Naive B cell (primary cell): ENCODE data around the gene CMIP. TPM values are rescaled to one million over a fixed set of nuclear protein-coding genes. Genes with fewer than 3 reads are reported as not detected.

ENCODE experiments used
- ATAC-seq, 2 donors: fragments of 150-1000 bp; cut with Tn5 transposase; 2 replicates each; pipeline ENCODE4 v1.10.0; 2021; ENCODE audit warnings: low read depth in 2 of 2, mild to moderate bottlenecking in 2 of 2, moderate library complexity in 2 of 2
- DNase-seq: peaks from one replicate; pipeline ENCODE4 v3.0.0; 2022
- H3K27ac Mint-ChIP-seq, 6 donors: one replicate each; pipeline ENCODE4 v1.8.0; 2020 to 2022; ENCODE audit warnings: mild to moderate bottlenecking in 6 of 6, mixed read lengths in 6 of 6, moderate library complexity in 5 of 6, inconsistent platforms in 2 of 6
- H3K27me3 Mint-ChIP-seq, 3 donors: one replicate each; pipeline ENCODE4 v1.8.0; 2021 to 2022; ENCODE audit warnings: mixed read lengths in 3 of 3, mild to moderate bottlenecking in 1 of 3
- H3K36me3 Mint-ChIP-seq, 2 donors: one replicate each; pipeline ENCODE4 v1.8.0; 2020 to 2022; ENCODE audit warnings: mixed read lengths in 2 of 2, inconsistent platforms in 1 of 2, mild to moderate bottlenecking in 1 of 2
- H3K4me1 Mint-ChIP-seq, 3 donors: one replicate each; pipeline ENCODE4 v1.8.0; 2020 to 2022; ENCODE audit warnings: mixed read lengths in 3 of 3, inconsistent platforms in 1 of 3, mild to moderate bottlenecking in 1 of 3, moderate library complexity in 1 of 3
- H3K4me3 Mint-ChIP-seq, 8 donors: one replicate each; pipeline ENCODE4 v1.8.0; 2020 to 2022; ENCODE audit warnings: mild to moderate bottlenecking in 8 of 8, mixed read lengths in 8 of 8, moderate library complexity in 8 of 8, inconsistent platforms in 2 of 8
- H3K9me3 Mint-ChIP-seq, 7 donors: one replicate each; pipeline ENCODE4 v1.8.0; 2020 to 2022; ENCODE audit warnings: mixed read lengths in 7 of 7, mild to moderate bottlenecking in 5 of 7, inconsistent platforms in 2 of 7, moderate library complexity in 1 of 7
- polyA plus RNA-seq, 6 donors: library from polyadenylated mRNA; unstranded; fragments of 300-500 nt; fragmentation: Illumina TruSeq; gene quantifications; one replicate each; pipeline ENCODE4 v1.2.3, GENCODE V29; 2021; ENCODE audit warnings: low read depth in 6 of 6

CMIP gene
- polyA plus RNA-seq, 6 donors from 2014 or later = 0.61 to 2.5 (median 1.3) TPM

DNA sequence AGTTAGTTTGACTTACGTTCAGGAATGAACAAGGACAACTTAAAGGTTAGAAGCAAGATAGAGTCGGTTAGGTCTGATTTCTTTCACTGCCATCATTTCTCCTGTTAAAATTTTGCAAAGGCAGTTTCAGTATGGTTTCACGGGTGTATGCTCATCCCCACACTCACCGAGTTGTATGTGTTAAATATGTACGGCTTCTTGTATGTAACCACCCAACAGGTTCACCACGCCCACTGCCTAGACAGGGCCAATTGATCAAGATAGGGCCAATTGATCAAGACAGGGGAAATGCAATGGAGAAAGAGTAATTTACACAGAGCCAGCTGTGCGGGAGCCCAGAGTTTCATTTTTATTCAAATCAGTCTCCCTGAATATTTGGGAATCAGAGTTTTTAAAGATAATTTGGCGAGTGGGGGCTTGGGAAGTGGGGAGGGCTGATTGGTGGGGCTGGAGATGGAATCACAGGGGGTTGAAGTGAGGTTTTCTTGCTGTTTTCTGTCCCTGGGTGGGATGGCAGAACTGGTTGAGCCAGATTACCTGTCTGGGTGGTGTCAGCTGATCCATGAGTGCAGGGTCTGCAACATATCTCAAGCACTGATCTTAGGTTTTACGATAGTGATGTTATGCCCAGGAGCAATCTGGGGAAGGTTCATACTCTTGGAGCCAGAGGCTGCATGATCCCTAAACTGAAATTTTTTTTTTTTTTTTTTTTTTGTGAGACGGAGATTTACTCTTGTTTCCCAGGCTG lies 272.0 kb downstream of the CMIP start:
- peak; percentile 31 to 49 for ATAC-seq
- H3K4me1 Mint-ChIP-seq = peaks cover 44 to 70% (median 52%) of the 10 kb centered on the region in 3 donors

DNA sequence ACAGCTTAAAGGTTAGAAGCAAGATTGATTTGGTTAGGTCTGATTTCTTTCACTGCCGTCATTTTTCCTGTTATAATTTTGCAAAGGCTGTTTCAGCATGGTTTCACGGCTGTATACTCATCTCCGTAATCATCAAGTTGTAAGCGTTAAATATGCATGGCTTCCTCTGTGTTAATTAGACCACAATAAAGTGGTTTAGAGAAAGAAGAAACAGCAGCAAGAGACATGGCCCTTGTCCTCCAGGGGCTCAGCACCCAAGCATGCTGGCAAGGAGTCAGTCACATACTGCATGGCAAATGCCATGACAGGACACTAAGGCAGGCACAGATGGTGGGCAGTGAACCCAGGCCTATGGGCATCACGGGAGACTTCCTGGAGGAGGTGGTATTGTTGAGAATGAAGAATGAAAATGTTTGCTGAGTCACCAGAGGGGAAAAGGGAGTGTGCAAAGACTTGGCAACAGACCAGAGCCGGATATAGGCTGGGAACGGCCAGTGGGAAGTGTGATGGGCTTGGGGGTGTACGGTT lies 273.1 kb downstream of the CMIP start:
- ATAC-seq (no peak), DNase-seq (no peak)
- H3K27me3 Mint-ChIP-seq = no peaks in the 10 kb centered on the region
- H3K27ac Mint-ChIP-seq = peak overlapping the region in 3 of 6 donors; percentile 19 to 96 (median 60)
- H3K4me1 Mint-ChIP-seq = peaks cover 44 to 70% (median 52%) of the 10 kb centered on the region in 3 donors
- peak overlapping the region in 4 of 8 donors; percentile 8 to 67 (median 30) for H3K4me3 Mint-ChIP-seq
- H3K36me3 Mint-ChIP-seq = peaks cover 0 to 10% of the 10 kb centered on the region in 2 donors
- peaks cover 8 to 22% (median 11%) of the 10 kb centered on the region in 7 donors for H3K9me3 Mint-ChIP-seq

More for the DNA sequence above, 272.0 kb downstream of the CMIP start:
- Mint-ChIP-seq H3K4me3 (peak overlapping the region in 7 of 8 donors; percentile 73 to 92 (median 81)), H3K36me3 (peaks cover 0 to 10% of the 10 kb centered on the region in 2 donors), H3K27me3 (no peaks in the 10 kb centered on the region), H3K27ac (peak overlapping the region; percentile 77 to 98 (median 93)), H3K9me3 (peaks cover 7 to 20% (median 10%) of the 10 kb centered on the region in 7 donors)
- peak; percentile 30 for DNase-seq

DNA sequence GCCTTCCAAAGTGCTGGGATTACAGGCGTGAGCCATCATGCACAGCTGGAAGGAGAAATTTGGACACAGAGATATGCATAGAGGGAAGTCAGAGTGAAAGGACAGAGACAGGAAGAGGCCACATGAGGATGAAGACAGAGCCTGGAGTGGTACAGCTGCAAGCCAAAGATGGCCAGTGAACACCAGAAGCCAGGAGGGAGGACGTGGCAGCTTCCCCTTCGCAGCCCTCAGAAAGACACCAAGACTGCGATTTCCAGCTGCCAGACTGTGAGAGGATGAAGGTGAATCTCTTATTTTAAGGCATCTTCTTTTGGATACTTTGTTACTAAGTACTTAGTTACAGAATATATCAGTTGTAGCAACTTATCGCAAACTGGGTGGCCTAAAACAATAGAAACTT lies 274.0 kb downstream of the CMIP start:
- peaks cover 44 to 69% (median 49%) of the 10 kb centered on the region in 3 donors for H3K4me1 Mint-ChIP-seq
- ATAC-seq = no peak
- H3K27ac Mint-ChIP-seq = peak overlapping the region in 3 of 6 donors; percentile 42 to 88 (median 49)
- DNase-seq = no peak
- H3K27me3 Mint-ChIP-seq = no peaks in the 10 kb centered on the region
- peak overlapping the region in 4 of 8 donors; percentile 4 to 79 (median 24) for H3K4me3 Mint-ChIP-seq
- H3K9me3 Mint-ChIP-seq = peaks cover 9 to 27% (median 14%) of the 10 kb centered on the region in 7 donors
- H3K36me3 Mint-ChIP-seq = peaks cover 0 to 10% of the 10 kb centered on the region in 2 donors

DNA sequence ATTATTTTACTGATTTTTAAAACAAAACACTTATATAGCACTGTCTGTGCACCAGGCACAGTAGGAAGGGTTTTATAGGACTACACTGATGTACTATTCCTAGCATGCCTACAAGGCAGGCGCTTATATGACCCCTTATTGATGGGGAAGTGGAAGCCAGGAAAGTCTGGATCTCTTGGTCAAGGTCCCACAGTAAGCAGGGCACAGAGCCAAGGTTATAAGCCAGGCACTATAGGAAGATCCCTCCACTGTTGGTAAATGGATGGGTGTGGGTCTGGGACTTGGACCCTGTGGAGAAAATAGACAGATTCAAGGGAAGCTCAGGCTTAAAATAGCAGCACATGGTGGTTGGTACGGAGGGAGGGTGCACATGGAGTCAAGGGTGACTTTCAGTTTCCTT lies 275.4 kb downstream of the CMIP start:
- DNase-seq (no peak), ATAC-seq (no peak)
- Mint-ChIP-seq H3K4me1 (peaks cover 35 to 57% (median 38%) of the 10 kb centered on the region in 3 donors), H3K4me3 (peak overlapping the region in 1 of 8 donors; percentile 59), H3K36me3 (peaks cover 0 to 10% of the 10 kb centered on the region in 2 donors), H3K27ac (no peak overlapping the region), H3K9me3 (peaks cover 9 to 27% (median 14%) of the 10 kb centered on the region in 7 donors), H3K27me3 (no peaks in the 10 kb centered on the region)

DNA sequence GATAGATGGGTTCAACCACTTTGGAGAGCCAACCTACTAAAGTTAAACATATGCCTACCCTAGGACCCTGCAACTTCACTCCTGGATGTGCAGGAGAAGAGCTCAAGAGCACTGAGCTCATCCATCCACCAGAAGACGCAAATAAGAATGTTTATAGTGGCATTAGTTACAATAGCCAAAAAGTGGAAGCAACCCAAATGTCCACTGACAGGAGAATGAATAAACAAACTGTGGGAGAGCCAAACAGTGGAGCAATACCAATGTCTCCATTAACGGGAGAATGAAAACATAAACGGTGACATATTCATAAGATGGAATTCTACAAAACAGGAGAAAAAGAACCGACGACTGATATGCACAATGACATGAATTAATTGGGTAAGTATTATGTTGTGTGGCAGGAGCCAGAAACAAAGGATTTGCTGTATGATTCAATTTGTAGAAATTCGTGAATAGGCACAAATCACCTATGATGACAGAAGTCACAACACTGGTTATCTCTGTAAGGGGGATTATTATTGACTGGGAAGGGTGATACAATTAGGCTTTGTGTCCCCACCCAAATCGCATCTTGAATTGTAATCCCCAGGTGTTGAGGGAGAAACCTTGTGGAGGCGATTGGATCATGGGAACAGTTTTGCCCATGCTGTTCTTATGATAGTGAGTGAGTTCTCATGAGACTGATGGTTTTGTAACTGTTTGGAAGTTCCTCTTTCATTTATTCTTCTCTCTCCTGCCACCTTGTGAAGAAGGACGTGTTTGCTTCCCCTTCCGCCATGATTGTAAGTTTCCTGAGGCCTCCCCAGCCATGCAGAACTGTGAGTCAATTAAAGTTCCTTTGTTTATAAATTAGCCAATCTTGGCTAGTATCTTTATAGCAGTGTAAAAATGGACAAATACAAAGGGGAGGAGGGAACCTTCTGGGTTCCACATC lies 276.6 kb downstream of the CMIP start:
- H3K4me3 Mint-ChIP-seq = no peak overlapping the region
- DNase-seq = no peak

DNA sequence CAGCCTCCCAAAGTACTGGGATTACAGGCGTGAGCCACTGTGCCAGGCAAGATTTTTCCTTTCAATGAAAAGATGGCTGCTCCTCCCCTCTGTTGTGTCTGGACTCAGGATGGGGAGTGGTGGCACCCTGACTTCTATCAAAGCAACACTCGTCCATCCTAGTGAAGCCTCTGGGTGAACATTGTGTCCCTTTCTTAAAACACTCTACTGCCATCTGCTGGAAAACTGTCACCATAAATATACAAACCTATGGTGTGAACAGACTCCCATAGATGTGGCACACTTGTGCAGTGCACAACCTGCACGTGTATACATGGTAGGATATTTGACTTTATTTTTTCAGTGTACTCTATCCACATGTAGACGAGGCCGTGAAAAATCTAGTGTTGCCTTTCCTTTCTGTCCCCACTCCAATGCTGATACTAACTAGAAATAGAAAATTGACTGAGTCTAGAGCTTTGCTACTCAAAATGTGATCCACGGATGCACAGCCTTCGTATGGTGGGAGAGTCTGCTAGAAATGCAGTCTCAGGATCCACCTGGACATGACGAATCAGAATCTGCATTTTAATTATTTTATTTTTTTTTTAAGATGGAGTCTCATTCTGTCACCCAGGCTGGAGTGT lies 278.6 kb downstream of the CMIP start:
- Mint-ChIP-seq H3K4me1 (peaks cover 8 to 37% (median 11%) of the 10 kb centered on the region in 3 donors), H3K27ac (peak overlapping the region in 1 of 6 donors; percentile 77), H3K27me3 (no peaks in the 10 kb centered on the region), H3K9me3 (peaks cover 8 to 23% (median 14%) of the 10 kb centered on the region in 7 donors), H3K4me3 (peak overlapping the region in 2 of 8 donors; percentile 0 to 55), H3K36me3 (peaks cover 0 to 10% of the 10 kb centered on the region in 2 donors)
- DNase-seq (peak; percentile 67), ATAC-seq (peak; percentile 88 to 94)

More for the DNA sequence above, 276.6 kb downstream of the CMIP start:
- peaks cover 9 to 27% (median 14%) of the 10 kb centered on the region in 7 donors for H3K9me3 Mint-ChIP-seq
- ATAC-seq = peak; percentile 20 to 24
- no peaks in the 10 kb centered on the region for H3K27me3 Mint-ChIP-seq
- H3K4me1 Mint-ChIP-seq = peaks cover 22 to 45% (median 26%) of the 10 kb centered on the region in 3 donors
- H3K36me3 Mint-ChIP-seq = peaks cover 0 to 10% of the 10 kb centered on the region in 2 donors
- peak overlapping the region in 1 of 6 donors; percentile 90 for H3K27ac Mint-ChIP-seq

DNA sequence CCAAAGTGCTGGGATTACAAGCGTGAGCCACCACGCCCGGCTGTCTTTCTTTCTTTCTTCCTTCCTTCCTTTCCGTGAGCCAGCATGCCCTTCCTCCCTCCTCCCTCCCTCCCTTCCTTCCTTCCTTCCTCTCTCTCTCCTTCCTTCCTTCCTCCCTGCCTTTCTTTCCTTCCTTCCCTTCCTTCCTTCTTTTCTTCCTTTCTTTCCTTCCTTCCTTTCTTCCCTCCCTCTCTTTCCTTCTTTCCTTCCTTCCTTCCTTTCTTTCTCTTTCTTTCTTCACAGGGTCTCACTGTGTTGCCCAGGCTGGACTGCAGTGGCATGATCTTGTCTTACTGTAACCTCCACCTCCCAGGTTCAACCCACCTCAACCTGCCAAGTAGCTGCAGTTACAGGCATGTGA lies 283.8 kb downstream of the CMIP start:
- H3K4me3 Mint-ChIP-seq = peak overlapping the region in 4 of 8 donors; percentile 1 to 82 (median 20)
- H3K36me3 Mint-ChIP-seq = no peaks in the 10 kb centered on the region
- no peak for ATAC-seq
- H3K4me1 Mint-ChIP-seq = peaks cover 24 to 42% (median 28%) of the 10 kb centered on the region in 3 donors
- peaks cover 0 to 2% (median 0%) of the 10 kb centered on the region in 7 donors for H3K9me3 Mint-ChIP-seq
- H3K27me3 Mint-ChIP-seq = no peaks in the 10 kb centered on the region
- H3K27ac Mint-ChIP-seq = peak overlapping the region in 2 of 6 donors; percentile 61 to 94
- DNase-seq = no peak

DNA sequence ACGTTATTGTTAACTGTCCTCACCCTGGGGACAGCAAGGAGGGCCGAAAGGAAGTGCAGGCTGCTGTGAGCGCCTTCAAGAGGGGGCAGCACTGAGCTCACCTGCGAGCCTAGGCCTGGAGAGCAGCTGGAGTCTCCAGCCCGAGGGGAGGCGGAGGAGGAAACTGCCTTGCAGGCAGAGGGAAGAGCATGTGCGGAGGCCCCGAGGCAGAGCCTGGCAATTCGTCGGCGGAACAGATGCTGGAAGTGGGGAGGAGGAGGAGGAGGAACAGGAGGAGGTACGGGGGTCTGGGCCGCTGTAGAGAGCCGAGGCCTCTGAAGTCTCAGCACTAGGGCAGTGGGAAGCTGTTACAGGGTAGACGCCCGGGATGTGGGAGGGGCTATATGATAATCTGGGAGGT lies 284.8 kb downstream of the CMIP start:
- peaks cover 26 to 42% (median 28%) of the 10 kb centered on the region in 3 donors for H3K4me1 Mint-ChIP-seq
- DNase-seq = no peak
- ATAC-seq = no peak
- peaks cover 0 to 2% (median 0%) of the 10 kb centered on the region in 7 donors for H3K9me3 Mint-ChIP-seq
- no peaks in the 10 kb centered on the region for H3K36me3 Mint-ChIP-seq
- peak overlapping the region in 4 of 6 donors; percentile 65 to 93 (median 90) for H3K27ac Mint-ChIP-seq
- peak overlapping the region; percentile 57 to 95 (median 76) for H3K4me3 Mint-ChIP-seq
- H3K27me3 Mint-ChIP-seq = no peaks in the 10 kb centered on the region

DNA sequence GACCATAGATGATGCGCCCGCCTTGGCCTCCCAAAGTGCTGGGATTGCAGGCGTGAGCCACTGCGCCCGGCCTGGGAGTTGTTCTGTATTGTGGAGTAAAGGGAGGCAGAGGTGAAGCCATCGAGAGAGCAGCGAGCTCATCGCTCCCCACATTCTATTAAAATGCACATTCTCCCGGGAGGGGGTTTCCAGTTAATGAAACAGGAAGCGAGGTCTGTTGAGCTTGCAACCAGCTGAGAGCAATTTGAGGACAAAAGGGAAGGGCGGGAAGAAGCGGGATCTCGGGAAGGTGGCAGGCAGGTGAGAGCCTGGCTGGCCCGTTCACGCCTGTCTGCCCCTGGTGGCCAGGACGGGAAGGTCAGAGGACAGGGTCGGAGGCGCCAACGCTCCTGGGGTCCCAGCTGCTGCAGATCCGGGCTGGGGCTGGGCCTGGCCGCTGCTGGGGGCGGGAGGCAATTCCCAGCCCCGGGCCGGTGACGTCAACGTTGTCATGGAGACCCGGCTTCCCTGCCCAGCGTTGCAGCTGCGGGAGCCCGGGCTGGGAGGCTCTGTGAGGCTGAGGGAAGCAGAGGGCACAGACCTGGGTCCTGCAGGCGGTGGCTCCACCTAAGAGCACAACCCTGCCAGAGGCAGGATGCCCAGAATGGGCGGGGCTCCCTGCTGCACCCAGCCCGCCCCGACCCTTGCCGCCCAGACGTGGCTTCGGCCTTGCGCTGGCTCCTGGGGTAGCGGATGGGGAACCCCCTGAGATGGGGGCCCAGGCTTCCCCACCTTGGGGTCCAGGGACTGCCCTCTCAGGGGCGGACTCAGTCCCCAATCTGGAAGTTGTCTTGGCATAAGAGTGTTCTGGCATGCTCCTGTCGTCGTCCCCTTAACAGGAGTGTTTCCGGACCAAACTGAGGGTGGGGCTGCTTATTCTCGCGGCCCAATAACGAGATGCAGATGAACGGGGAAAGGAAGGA lies 285.8 kb downstream of the CMIP start:
- Mint-ChIP-seq H3K4me3 (peak overlapping the region; percentile 73 to 96 (median 92)), H3K36me3 (no peaks in the 10 kb centered on the region), H3K4me1 (peaks cover 26 to 42% (median 28%) of the 10 kb centered on the region in 3 donors), H3K27me3 (no peaks in the 10 kb centered on the region), H3K9me3 (peaks cover 0 to 2% (median 0%) of the 10 kb centered on the region in 7 donors), H3K27ac (peak overlapping the region; percentile 49 to 93 (median 86))
- ATAC-seq (peak; percentile 84 to 85), DNase-seq (peak; percentile 54)

DNA sequence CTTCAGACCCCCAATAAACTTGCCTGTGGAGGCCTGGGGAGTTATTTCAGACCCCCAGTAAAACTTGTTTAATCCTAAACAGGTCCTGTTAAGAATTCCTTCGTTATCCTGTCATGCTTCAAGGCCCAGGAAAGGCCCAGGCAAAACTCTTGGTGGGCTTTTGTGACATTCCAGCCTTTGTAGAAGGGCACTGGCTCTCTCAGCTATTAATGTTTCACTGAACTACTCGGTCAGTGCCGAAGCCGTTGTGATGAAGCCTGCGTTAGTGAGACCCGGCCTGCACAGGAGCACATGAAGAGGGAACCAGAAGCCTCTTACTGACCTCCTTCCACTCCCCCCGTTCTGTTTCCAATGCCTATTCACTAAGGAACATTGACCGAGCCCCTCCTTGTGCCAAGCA lies 287.0 kb downstream of the CMIP start:
- H3K27ac Mint-ChIP-seq = peak overlapping the region in 3 of 6 donors; percentile 27 to 51 (median 29)
- ATAC-seq = no peak
- H3K4me3 Mint-ChIP-seq = peak overlapping the region in 4 of 8 donors; percentile 20 to 92 (median 32)
- DNase-seq = no peak
- H3K27me3 Mint-ChIP-seq = no peaks in the 10 kb centered on the region
- peaks cover 0 to 2% (median 0%) of the 10 kb centered on the region in 7 donors for H3K9me3 Mint-ChIP-seq
- H3K36me3 Mint-ChIP-seq = no peaks in the 10 kb centered on the region
- peaks cover 26 to 42% (median 28%) of the 10 kb centered on the region in 3 donors for H3K4me1 Mint-ChIP-seq

DNA sequence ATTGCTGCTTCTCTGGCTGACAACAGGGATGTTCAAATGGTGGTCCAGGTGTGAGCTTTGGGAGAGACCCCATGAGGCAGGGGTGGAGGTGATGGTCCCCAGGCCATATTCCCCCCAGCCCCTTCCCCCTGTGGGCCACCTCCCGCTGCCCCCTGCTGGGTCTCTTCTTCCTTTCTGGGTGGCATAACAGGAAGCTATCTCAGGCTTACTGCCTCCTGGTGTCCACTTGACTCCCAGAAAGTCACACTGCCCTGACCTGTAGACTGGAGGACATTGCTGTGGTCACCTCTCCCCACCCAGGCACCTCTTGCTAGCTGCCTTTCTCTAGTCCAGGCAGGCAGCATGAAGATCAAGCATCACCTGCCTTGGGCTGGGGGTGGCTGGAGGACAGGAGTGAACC lies 288.1 kb downstream of the CMIP start:
- DNase-seq = no peak
- Mint-ChIP-seq H3K4me1 (peaks cover 26 to 39% (median 31%) of the 10 kb centered on the region in 3 donors), H3K27ac (peak overlapping the region in 2 of 6 donors; percentile 47 to 51), H3K27me3 (no peaks in the 10 kb centered on the region), H3K9me3 (peaks cover 0 to 2% (median 0%) of the 10 kb centered on the region in 7 donors), H3K4me3 (peak overlapping the region in 1 of 8 donors; percentile 9), H3K36me3 (no peaks in the 10 kb centered on the region)
- no peak for ATAC-seq
